ENCODE results near the gene TMPRSS11F.

The TMPRSS11F gene

DNA sequence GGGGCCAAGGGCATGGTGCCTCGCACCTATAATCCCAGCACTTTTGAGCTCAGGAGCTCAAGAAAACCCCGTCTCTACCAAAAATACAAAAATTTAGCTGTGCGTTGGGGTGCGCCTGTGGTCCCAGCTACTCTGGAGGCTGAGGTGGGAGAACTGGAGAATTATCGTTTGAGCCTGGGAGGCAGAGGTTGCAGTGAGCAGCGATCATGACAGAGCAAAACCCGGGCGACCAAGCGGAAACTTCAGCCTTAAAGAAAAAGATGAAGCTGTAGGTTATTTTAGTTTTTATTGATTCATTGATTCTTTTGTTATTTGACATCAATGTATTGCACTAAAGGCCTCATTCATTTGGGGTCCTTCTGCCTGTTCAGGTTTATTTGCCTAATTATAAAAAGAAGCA lies 5.4 kb downstream of the TMPRSS11F start:
- TF ChIP-seq, protein P1, sequence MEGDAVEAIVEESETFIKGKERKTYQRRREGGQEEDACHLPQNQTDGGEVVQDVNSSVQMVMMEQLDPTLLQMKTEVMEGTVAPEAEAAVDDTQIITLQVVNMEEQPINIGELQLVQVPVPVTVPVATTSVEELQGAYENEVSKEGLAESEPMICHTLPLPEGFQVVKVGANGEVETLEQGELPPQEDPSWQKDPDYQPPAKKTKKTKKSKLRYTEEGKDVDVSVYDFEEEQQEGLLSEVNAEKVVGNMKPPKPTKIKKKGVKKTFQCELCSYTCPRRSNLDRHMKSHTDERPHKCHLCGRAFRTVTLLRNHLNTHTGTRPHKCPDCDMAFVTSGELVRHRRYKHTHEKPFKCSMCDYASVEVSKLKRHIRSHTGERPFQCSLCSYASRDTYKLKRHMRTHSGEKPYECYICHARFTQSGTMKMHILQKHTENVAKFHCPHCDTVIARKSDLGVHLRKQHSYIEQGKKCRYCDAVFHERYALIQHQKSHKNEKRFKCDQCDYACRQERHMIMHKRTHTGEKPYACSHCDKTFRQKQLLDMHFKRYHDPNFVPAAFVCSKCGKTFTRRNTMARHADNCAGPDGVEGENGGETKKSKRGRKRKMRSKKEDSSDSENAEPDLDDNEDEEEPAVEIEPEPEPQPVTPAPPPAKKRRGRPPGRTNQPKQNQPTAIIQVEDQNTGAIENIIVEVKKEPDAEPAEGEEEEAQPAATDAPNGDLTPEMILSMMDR (conservative IDR thresholded peaks at IDR 0.05) = no peak
- H3K27ac ChIP-seq = no peak overlapping the region

DNA sequence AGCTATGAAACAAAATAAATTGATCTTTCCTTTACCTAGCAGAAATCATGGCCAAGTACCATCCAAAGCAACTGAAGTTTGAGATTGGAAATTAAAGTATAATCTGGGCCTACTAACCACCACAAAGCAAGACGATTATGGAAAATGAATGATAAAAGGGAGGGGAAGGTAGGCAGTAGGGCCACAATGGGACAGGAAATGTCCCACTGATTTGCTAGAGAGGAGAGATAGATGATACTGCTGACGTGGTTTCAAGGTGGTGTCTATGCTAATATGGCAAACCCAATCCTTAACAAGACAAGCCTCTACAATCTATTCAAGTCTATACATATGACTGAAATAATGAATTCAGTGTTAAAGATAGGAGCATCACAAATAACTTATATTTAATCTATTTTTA lies 6.1 kb downstream of the TMPRSS11F start:
- TF ChIP-seq, protein P1 (conservative IDR thresholded peaks at IDR 0.05) = no peak
- no peak overlapping the region for H3K27ac ChIP-seq

DNA sequence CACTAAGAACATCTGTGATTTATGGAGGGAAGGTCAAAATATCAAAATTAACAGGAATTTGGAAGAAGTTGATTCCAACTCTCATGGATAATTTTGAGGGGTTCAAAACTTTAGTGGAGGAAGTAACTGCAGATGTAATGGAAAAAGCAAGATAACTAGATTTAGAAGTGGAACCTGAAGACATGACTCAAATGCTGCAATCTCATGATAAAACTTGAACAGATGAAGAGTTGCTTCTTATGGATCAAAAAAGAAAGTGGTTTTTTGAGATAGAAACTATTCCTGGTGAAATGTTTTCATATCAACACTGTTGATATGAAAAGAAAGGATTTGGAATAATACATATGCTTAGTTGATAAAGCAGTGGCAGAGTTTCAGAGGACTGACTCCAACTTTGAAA lies 9.7 kb downstream of the TMPRSS11F start:
- TF ChIP-seq, protein P1 (conservative IDR thresholded peaks at IDR 0.05) = no peak
- no peak overlapping the region for H3K27ac ChIP-seq

DNA sequence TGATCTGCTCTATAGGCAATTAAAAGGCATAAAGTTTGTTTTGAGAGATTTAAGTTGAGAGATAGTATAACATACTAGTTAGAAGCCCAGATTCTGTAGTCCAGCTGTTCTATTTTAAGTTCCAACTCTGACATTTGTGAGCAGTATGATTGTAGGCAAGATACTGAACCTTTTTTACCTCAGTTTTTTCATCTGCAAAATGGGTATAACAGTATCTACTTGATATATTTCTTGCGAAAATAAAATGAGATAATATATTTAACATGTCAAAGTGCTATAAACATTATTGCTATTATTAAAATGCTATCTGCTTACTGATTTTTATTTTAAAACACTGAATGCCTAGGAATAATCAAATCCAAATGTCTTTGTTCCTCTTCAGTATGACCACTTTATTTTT lies 19.2 kb downstream of the TMPRSS11F start:
- no peak overlapping the region for H3K27ac ChIP-seq
- TF ChIP-seq, protein P1 (conservative IDR thresholded peaks at IDR 0.05) = no peak

DNA sequence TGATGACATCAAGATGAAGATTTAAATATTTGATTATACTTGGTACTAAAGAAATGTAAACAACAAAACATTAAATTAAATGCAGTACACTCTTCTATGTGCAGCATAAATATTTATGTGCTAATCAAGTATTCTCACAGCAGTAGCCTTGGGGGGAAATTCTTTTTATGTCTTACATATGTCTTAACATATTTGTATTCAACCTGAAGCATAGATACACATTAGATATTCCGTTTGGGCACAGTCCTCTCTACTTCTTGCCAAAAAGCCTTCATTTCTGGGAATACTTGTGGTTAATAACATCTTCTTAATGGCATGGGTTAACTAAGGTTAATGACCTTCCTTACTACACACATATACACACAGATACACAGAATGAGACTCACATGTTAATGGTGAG lies 19.8 kb downstream of the TMPRSS11F start:
- no peak overlapping the region for H3K27ac ChIP-seq
- TF ChIP-seq, protein P1 (conservative IDR thresholded peaks at IDR 0.05) = no peak

DNA sequence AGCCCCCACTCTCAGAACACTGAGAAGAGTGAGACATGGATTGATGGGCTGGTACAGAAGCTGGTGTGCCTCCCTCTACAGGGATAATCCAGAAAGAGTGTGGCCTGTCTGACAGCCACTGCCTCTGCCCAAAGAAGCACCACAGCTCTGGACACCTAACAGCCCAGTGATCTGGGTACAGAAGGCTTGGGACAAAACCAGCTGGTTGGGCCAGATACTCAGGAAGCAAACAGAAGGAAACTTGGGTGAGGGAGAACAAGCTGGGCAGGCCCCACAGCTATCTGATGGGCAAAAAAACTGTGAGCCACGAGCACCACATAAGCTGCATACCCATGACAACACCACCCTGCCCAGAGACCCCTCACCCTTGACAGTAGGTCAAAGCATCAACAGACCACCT lies 46.9 kb downstream of the TMPRSS11F start:
- no peak overlapping the region for H3K27ac ChIP-seq

DNA sequence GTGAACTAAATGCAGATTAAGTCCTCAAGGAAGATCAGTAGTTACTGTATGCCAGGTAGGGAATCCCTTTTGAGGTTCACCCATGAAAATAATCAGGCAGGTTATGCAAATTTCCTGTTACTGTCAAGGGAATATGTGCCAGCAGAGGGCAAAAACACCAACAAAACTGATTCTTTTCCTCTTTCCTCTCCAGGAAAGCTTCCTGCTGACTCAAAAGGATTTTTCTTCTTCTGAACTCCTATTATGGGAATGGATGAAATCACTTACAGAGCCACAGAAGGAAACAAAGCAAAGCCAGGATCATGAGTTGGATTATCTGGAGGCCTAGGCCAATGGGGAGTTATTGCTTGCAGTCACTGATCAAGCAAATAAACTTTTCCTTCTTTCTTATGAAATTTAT lies 49.7 kb downstream of the TMPRSS11F start:
- TF ChIP-seq, protein P1 (conservative IDR thresholded peaks at IDR 0.05) = no peak; the same call in 1 of the 2 replicates
- no peak overlapping the region for H3K27ac ChIP-seq

More for the DNA sequence above, 46.9 kb downstream of the TMPRSS11F start:
- TF ChIP-seq, protein P1 (conservative IDR thresholded peaks at IDR 0.05) = no peak

DNA sequence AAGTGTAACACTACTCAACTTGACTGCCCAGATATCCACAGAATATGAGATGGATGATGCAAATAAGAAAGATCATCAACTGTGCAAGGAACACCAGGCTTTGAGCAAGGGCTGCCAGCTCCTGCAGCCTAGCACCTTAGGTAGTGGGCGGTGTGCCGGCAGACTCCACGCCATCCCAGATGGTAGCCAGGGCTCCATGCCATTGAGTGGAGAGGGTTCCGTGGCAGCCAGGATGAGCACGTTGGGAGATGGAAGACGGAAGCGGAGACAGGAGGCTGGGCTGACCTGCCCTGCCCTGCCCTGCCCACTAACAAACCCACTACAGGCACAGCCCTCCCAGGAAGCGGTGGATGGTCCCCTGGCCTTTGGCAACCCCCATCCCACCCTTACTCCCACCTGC lies 51.9 kb downstream of the TMPRSS11F start:
- TF ChIP-seq, protein P1 (conservative IDR thresholded peaks at IDR 0.05) = no peak

More for the DNA sequence above, 51.9 kb downstream of the TMPRSS11F start:
- no peak overlapping the region for H3K27ac ChIP-seq

Data from VCaP (cell line).